Brain microvascular endothelial cell (primary cell): ENCODE results near the gene ANK2.

Source experiments
- DNase-seq: peaks from one replicate; pipeline ENCODE4 v3.0.0-alpha.2; 2020
- H3K27ac ChIP-seq: fragments of 250-450 bp; sonication (Bioruptor Pico); 2 replicates; pipeline ENCODE4 v1.5.1; 2020; ENCODE audit warnings: mild to moderate bottlenecking, moderate library complexity
- H3K27me3 ChIP-seq: fragments of 250-450 bp; sonication (Bioruptor Pico); replicated peaks from 2 replicates; pipeline ENCODE4 v1.5.1; 2020; ENCODE audit warnings: mild to moderate bottlenecking
- H3K36me3 ChIP-seq: fragments of 250-450 bp; sonication (Bioruptor Pico); replicated peaks from 2 replicates; pipeline ENCODE4 v1.5.1; 2020; ENCODE audit warnings: mild to moderate bottlenecking
- H3K4me3 ChIP-seq: 2 replicates; pipeline ENCODE4 v1.5.1; 2011; ENCODE audit warnings: low read depth, mild to moderate bottlenecking, control low read depth, low read length, moderate library complexity
- CTCF ChIP-seq: IDR thresholded peaks from 2 replicates; pipeline ENCODE4 v1.5.1; 2011; ENCODE audit warnings: low read depth, mild to moderate bottlenecking, moderate library complexity, low read length, control low read depth, inconsistent platforms; ENCODE audit errors: missing control alignments
- in situ Hi-C: cut with HindIII; loops from 2 replicates; pipeline ENCODE4 v1.10.0; 2017; ENCODE audit warnings: low sequenced_read_pairs, low pct_ligation_motif_present

Gene ANK2

GRCh38 chr4:113336556-113336955, 287.1 kb downstream of the ANK2 start:
- TF ChIP-seq CTCF = no peak
- DNase-seq = no peak
- no peaks in the 10 kb centered on the region for H3K36me3 ChIP-seq
- in situ Hi-C loops = no loop called here
- no peak overlapping the region for H3K4me3 ChIP-seq
- no peak overlapping the region for H3K27ac ChIP-seq
- H3K27me3 ChIP-seq = no peaks in the 10 kb centered on the region

- H3K4me3 ChIP-seq = no peak overlapping the region
- no peak for TF ChIP-seq CTCF
- DNase-seq = no peak
- no peaks in the 10 kb centered on the region for H3K36me3 ChIP-seq
- in situ Hi-C loops = no loop called here
- H3K27me3 ChIP-seq = no peaks in the 10 kb centered on the region
- H3K27ac ChIP-seq = no peak overlapping the region
Measured at GRCh38 chr4:113339430-113339813, 290.0 kb downstream of the ANK2 start.

DNA sequence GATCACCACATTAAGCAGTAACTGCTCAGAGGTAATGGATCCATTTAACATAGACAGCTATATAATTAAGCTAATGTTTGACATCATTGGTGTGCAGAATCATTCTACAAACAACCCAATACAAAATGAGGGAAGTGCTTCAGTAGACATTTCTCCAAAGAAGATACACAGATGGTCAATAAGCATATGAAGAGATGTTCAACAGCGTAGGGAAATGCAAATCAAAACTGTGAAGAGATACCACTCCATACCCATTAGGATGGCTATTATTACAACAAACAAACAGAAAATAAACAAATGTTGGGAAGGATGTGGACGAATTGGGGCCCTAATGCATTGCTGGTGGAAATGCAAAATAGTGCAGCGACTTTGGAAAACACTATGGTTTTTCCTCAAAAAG, 294.6 kb downstream of the ANK2 start:
- Histone ChIP-seq H3K27me3 (no peaks in the 10 kb centered on the region), H3K27ac (no peak overlapping the region), H3K36me3 (no peaks in the 10 kb centered on the region), H3K4me3 (no peak overlapping the region)
- in situ Hi-C loops = no loop called here
- DNase-seq = no peak
- TF ChIP-seq CTCF = no peak

DNA sequence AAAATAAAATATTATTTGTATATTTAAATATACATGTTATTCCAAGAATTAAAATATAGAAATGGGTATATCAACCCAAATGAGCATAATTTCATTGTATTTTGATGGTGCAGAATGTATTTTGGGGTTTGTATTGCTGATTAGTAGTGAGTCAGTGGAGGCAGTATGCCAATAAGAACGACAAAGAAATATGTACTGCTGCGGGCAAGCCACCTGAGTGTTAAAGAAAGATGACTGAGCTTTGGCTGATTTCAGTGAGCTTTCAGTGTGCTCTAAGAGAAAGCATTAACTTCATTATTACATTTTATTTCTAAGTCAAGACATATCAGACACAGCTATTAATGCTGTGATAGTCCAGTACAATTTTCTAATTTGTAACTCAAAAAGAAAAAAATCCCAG, 297.8 kb downstream of the ANK2 start:
- Histone ChIP-seq H3K36me3 (no peaks in the 10 kb centered on the region), H3K27me3 (no peaks in the 10 kb centered on the region), H3K4me3 (no peak overlapping the region), H3K27ac (no peak overlapping the region)
- no peak for TF ChIP-seq CTCF
- in situ Hi-C loops = no loop called here
- no peak for DNase-seq

DNA sequence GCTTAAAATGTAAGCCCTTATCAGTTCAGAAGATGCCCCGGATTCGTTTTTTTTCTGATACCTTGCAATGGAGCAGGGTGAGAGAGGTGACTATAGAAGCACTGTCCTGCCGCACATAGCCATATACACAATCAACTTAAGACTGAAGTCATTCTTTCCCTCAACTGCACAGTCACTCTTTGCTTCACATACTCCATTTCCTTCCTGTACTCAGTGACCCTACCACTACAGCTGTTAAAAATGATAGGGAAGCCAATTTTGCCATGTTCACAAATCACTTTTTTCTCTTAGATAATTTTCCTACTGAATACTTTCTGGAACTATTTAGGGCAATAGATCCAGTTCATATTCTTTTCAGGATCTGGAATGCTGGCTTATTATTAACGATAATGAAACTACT, 300.0 kb downstream of the ANK2 start:
- no peak overlapping the region for H3K4me3 ChIP-seq
- in situ Hi-C loops = no loop called here
- H3K36me3 ChIP-seq = no peaks in the 10 kb centered on the region
- H3K27me3 ChIP-seq = peaks cover 4% of the 10 kb centered on the region
- no peak for TF ChIP-seq CTCF
- H3K27ac ChIP-seq = no peak overlapping the region
- no peak for DNase-seq

DNA sequence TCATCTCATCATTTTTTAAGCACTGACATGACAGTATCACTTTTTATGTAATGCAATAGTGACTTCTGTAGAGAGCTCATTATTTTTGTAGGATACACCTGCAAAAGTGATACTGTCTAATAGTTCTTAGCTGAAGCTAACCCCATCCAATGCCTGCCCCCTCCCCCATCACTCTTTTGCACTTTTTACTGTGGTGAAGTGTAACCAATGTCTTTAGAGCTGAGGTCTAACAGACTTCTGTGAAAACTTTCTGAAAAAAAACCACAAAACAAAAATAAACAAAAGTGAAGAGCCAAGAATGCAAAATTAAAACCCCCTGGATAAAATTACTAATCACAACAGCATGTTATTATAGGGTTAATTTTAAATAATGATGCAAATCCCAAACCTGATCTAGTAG, 301.1 kb downstream of the ANK2 start:
- no peak overlapping the region for H3K27ac ChIP-seq
- H3K36me3 ChIP-seq = no peaks in the 10 kb centered on the region
- H3K27me3 ChIP-seq = peaks cover 4% of the 10 kb centered on the region
- H3K4me3 ChIP-seq = no peak overlapping the region
- in situ Hi-C loops = no loop called here
- no peak for DNase-seq
- no peak for TF ChIP-seq CTCF
